ENCODE measurements around the gene CD48. TPM values are rescaled to one million over a fixed set of nuclear protein-coding genes. Genes with fewer than 3 reads are reported as not detected.
"Not testable (repeated sequence)": the region's sequence is repeated elsewhere in the genome, so short reads cannot be mapped to it uniquely, and the experiment has no call there.

CD48 gene
- total RNA-seq, 2 donors from 2014 or later = 4.9 to 9.2 TPM

GRCh38 chr1:160734301-160734700 is 22.7 kb upstream of the CD48 start:
- no peak for DNase-seq
- no peak overlapping the region for H3K27ac ChIP-seq
- no peaks in the 10 kb centered on the region for H3K9me3 ChIP-seq
- no peaks in the 10 kb centered on the region for H3K4me1 ChIP-seq
- intact Hi-C loops (cut with DNase I) = no loop called here
- H3K27me3 ChIP-seq = no peaks in the 10 kb centered on the region
- H3K9ac ChIP-seq (ENCODE audit: low read depth in 2 of 2, low read length in 2 of 2) = no peak overlapping the region
- no peak for TF ChIP-seq CTCF (IDR thresholded peaks at IDR 0.05)
- H3K36me3 ChIP-seq = no peaks in the 10 kb centered on the region
- no peak overlapping the region for H3K4me3 ChIP-seq

- intact Hi-C loops (cut with DNase I) = no loop called here
- Histone ChIP-seq H3K9me3 (no peaks in the 10 kb centered on the region), H3K27ac (no peak overlapping the region), H3K4me1 (no peaks in the 10 kb centered on the region), H3K9ac (ENCODE audit: low read depth in 2 of 2, low read length in 2 of 2) (no peak overlapping the region), H3K36me3 (no peaks in the 10 kb centered on the region), H3K4me3 (no peak overlapping the region), H3K27me3 (no peaks in the 10 kb centered on the region)
- no peak for DNase-seq
- no peak for TF ChIP-seq CTCF (IDR thresholded peaks at IDR 0.05)
Measured at GRCh38 chr1:160733898-160734297, 22.3 kb upstream of the CD48 start.

- H3K36me3 ChIP-seq = no peaks in the 10 kb centered on the region
- no peak for TF ChIP-seq CTCF (IDR thresholded peaks at IDR 0.05)
- no peaks in the 10 kb centered on the region for H3K9me3 ChIP-seq
- no peak overlapping the region for H3K4me3 ChIP-seq
- H3K9ac ChIP-seq (ENCODE audit: low read depth in 2 of 2, low read length in 2 of 2) = no peak overlapping the region
- intact Hi-C loops (cut with DNase I) = no loop called here
- no peak overlapping the region for H3K27ac ChIP-seq
- no peaks in the 10 kb centered on the region for H3K27me3 ChIP-seq
- no peak for DNase-seq
- peaks cover 2% of the 10 kb centered on the region for H3K4me1 ChIP-seq
Measured at GRCh38 chr1:160731990-160732389, 20.4 kb upstream of the CD48 start.

- DNase-seq; H3K4me1 ChIP-seq; H3K36me3 ChIP-seq; H3K27me3 ChIP-seq; intact Hi-C loops (cut with DNase I); H3K9ac ChIP-seq (ENCODE audit: low read depth in 2 of 2, low read length in 2 of 2); H3K9me3 ChIP-seq; H3K27ac ChIP-seq; H3K4me3 ChIP-seq: not testable (repeated sequence)
Measured at GRCh38 chr1:160731564-160731963, 19.9 kb upstream of the CD48 start.

- H3K9ac ChIP-seq (ENCODE audit: low read depth in 2 of 2, low read length in 2 of 2) = no peak overlapping the region
- H3K4me1 ChIP-seq = peaks cover 3% of the 10 kb centered on the region
- H3K27me3 ChIP-seq = no peaks in the 10 kb centered on the region
- no peak for TF ChIP-seq CTCF (IDR thresholded peaks at IDR 0.05)
- H3K9me3 ChIP-seq = no peaks in the 10 kb centered on the region
- DNase-seq = no peak
- no peak overlapping the region for H3K27ac ChIP-seq
- no peaks in the 10 kb centered on the region for H3K36me3 ChIP-seq
- no peak overlapping the region for H3K4me3 ChIP-seq
- intact Hi-C loops (cut with DNase I) = loop anchor here (2.0 kb wide), 1 partner anchor 104 kb away; no protein-coding TSS in a partner anchor
Measured at GRCh38 chr1:160727316-160727640, 15.7 kb upstream of the CD48 start.

- Histone ChIP-seq H3K4me3 (no peak overlapping the region), H3K27ac (peak overlapping the region; percentile 39)
- intact Hi-C loops (cut with DNase I) = loop anchor here (2.0 kb wide), 1 partner anchor 104 kb away; no protein-coding TSS in a partner anchor
Measured at GRCh38 chr1:160726498-160727315, 15.1 kb upstream of the CD48 start.

More at GRCh38 chr1:160726498-160727315, 15.1 kb upstream of the CD48 start:
- no peaks in the 10 kb centered on the region for H3K36me3 ChIP-seq
- peak; percentile 84 for TF ChIP-seq CTCF (IDR thresholded peaks at IDR 0.05)
- peak; percentile 69 for DNase-seq
- H3K27me3 ChIP-seq = no peaks in the 10 kb centered on the region
- peaks cover 3% of the 10 kb centered on the region for H3K4me1 ChIP-seq
- H3K9ac ChIP-seq (ENCODE audit: low read depth in 2 of 2, low read length in 2 of 2) = peak overlapping the region in 1 of 2 donors; percentile 70
- no peaks in the 10 kb centered on the region for H3K9me3 ChIP-seq

Data from colonic mucosa (tissue), 4 donors.